Measurements from ENCODE around the gene PDZRN3.

PDZRN3 gene

DNA sequence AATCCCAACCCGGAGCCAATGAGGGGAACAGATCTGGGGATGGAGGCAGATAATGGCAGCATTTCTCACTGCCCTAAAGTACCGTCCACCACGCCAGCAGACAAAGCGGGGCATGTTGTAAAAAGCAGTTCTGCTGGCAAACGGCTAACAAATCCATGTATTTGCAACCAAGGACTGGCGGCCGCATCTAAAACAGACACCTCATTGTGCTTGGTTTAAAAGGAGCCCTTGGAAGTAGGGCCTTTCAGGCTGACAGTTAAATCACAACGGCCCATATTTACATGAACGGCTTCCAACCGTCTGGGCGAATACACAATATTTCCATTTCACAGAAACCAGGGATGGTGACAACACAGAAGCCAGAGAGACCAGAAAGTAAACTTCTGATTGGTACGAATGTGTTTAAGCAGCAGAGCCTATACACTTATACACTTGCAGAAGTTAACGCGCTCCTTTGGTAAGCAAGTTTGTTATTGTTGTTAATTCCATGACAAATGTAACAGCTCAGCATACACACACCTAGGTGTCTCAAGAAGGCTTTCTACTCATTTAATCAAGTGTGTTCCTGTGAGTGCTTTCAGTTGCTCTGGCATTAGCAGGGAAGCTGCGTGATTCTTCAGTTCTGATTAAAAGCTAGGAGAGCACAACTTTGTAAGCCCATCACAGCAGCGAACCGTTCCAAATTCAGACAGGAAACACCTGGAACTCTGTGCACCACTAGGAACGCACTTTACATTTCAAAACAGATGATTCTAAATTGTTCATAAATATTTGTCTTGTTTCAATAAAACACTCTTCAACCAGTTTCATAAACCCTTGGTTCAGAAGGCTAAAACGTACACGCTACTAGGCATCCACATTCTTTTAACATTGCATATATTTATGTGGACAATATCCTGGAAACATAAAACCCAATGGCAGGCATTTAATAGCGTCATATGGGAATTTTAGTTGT is 112.9 kb downstream of the PDZRN3 start:
- DNase-seq, result no peak

DNA sequence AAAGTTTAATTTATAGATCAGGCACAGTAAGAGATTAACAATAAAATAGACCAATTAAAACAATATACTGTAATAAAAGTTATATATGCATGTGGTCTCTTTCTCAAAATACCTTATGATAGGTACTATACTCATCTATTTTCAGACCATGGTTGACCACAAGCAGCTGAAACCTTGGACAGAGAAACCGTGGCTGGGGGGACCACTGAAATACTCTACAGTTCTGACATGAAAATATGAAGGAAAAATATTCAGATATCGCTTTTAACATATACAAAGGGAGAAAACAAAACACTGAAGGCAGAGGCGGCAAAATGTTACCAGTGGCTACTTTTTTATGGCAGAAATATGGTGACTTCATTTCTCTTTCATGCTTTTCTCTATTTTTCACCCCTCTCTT is 114.0 kb downstream of the PDZRN3 start:
- DNase-seq, result no peak

DNA sequence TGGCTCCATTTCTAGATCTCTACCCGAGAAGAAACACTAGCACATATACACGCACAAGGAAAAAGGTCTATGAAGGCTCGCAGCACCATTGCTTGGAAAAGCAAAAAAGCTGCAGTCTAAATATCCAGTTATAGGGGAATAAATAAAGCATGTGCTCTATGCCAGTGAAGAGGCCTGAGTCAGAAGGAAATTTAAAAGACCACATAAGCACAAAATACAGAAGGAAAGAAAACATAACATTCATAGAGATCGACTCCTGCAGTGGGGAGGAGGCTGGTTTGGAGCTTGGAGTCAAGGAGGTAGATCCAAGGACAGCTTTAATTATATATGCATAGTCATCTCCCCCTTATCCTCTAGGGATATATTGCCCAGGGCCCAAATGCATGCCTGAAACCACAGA is 114.4 kb downstream of the PDZRN3 start:
- DNase-seq, result no peak

DNA sequence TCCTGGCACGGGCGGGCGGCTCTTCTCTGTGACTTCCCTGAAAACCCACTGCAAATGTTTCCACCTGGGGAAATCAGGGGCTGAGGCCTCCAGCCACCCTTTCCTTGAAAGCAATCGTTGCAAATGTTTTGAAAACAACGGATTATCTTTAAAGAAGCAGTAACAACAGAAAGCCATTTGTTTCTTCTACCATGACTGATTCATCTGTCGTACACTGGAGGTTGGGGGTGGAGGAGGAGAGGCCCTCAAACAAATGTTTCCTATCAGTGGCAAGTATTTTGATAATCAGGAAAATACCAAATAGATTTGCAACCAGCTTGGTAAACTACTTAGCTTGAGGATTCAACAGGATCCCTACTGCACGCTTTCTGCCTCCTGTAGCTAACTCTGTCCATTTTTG is 114.9 kb downstream of the PDZRN3 start:
- no peak for DNase-seq

DNA sequence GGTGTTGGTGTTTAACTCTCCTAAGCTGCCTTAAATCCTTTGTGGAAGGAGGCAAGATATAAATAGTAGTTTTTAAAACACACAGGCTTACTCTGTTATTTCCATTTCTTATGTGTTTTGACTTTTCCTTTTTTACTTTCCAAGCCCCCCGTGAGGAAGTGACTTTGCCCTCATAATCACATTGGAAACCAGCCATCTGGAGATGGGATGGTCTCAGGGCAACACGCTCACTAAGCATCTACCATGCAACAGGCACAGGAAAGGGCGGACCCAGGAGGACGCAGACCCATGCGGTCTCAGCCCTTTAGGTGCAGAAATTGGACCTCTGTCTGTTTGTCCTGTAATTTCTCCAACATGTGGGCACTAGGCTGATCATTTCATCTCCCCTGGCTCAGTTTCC is 115.7 kb downstream of the PDZRN3 start:
- DNase-seq, result no peak

DNA sequence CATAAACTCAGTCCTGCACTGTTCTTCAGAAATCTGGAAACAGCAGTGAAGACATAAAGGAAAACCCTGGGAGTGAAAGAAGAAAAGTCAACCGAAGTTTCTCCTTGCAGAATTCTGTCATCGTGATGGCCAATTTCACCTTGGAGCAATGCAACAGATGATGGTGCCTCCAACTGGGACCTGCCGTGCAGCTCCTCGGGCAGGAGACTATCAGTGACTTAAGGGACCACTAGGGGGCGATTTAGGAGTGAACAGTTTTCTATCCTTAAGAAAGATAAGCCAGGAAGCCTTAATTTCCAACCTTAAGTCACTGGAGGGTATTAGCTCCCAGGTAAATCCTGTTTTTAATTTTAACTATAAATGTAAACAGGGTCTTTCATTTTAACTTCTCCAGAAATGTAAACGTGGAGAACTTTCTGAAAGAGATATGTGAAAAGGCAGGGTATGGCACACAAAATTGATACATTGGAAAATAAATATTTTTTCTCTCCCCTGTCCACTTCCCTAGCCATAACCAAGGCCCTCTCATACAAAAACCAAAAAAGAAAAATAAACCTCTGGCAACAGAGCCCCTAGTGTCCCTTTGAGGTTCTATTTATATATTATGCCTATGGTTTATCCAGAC is 116.3 kb downstream of the PDZRN3 start:
- DNase-seq, result peak; percentile 48

DNA sequence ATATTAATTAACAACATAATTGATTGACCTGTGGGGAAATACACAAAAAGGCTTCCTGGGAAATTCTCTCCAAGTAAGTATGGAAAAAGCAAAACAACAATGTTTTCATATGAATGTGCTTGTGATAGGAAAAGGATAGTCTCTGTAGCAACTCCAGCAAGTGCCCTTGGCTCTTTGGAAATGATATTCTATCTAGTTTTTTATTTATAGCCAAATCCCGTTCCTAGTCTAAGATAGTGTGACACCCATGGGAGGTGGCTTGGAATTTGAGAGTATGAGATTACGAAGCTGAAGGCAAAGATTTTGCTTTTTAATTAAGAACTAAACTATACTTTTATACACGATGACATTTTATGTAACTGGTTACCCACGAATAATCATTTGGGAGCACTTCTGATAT is 119.9 kb downstream of the PDZRN3 start:
- DNase-seq, result no peak

DNA sequence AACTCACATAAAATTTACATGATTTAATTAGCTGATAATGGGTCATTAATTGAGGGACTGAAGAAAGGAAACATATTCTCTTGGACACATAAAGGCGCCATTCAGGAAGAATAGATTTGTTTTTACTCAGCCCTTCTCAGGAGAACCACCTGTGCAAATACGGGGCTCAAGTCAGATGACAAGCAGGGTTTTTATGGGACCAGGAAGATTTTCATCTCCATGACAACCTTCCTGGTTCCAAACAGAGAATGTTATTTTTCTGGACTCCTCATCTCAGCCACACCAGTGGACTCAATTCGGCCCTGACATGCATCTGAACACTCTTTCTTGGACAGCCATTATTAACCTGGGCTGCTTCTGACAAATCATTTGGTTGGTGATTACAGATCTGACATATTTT is 120.5 kb downstream of the PDZRN3 start:
- DNase-seq, result no peak

DNA sequence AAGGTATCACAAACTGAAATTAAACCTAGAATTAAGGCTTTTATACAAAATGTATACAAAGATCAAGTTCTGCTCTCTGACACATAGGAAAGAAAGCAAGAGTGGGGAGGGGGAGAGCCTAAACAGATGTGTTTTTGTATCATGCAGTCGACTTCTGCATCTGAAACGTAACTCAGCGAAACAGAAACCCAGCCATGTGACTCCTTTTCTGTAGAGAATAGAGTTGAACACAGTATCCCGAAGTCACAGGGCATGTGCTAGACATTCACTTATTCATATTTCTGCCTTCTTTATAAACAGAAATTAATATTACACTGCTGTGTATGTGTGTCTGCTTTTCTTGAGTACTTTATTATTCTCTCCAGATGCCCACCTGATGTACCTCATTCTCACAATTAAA is 121.0 kb downstream of the PDZRN3 start:
- no peak for DNase-seq

DNA sequence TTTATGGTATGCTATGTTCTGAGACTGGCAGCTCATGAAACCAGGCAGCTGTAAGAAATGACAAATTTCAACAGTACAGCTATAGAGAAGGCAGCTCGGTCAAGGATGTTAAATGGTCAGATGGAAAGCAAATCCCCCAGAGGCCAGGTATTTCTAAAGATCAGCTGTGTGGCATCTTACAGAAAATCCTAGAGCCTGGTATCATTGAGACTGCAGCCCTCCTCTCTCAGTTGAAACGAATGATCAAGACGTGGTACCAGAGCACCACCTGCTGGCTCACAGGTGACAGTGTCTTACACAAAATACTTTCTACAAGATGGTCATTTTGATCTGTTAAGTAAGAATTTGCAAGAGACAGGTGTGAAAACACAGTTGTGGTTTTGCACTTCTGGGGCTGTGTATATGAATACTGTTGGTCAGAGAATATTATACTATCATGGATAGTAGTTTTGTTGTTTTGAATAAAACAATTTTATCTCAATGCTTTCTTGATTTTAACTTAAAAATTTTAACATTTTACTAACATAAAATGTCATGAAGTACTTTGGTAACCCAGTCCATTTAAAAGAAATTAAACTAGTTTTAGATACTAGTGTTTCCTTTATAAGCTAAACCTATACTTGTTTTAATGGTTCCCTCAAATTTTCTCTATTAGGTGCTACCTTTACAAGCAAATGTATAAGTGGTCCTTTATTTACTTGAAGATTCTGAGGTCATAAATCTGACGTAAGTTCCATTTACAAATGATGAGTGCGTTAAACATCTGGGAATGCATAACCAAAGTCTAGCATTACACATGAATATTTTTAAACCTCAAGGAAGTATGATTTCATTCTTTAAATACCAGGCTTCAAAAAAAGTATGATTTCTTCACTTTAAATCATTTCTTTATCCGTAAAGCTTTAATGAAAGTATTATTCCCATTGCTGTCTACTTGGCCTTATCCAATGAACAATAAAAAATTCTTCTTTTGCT is 121.8 kb downstream of the PDZRN3 start:
- DNase-seq, result peak; percentile 60

DNA sequence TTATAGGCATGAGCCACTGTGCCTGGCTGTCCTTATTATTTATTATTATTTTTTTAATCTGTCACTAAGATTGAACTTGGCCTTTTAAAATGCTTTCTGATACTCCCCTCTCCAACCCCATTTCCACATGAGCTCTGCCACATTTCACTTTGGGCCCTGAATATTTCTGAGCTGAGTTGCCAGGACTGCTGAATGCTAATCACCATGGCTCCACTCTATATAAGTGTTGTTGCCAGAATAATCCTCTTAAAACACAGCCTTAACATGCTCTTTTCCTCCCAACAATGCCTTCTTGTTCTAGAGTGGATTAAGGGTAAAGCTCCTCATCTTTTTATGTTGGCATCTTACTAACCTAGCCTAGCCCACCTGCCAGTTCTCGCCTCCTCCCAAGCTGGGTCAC is 124.4 kb downstream of the PDZRN3 start:
- DNase-seq, result no peak

DNA sequence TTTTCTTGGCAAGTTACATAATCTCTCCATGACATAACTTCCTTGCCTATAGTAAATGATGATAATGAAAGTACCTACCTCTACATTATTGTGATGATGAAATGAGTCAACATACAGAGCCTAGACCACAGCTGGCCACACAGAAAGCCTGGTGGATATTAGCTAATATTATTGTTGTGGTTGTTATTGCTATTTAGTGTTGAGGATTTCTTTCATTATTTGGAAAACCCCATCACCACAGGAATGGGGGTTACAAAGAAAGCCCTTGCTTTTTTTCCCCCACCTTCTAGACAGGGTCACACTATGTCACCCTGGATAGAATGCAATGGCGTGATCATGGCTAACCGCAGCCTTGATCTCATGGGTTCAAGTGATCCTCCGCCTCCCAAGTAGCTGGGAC is 125.0 kb downstream of the PDZRN3 start:
- DNase-seq, result no peak

DNA sequence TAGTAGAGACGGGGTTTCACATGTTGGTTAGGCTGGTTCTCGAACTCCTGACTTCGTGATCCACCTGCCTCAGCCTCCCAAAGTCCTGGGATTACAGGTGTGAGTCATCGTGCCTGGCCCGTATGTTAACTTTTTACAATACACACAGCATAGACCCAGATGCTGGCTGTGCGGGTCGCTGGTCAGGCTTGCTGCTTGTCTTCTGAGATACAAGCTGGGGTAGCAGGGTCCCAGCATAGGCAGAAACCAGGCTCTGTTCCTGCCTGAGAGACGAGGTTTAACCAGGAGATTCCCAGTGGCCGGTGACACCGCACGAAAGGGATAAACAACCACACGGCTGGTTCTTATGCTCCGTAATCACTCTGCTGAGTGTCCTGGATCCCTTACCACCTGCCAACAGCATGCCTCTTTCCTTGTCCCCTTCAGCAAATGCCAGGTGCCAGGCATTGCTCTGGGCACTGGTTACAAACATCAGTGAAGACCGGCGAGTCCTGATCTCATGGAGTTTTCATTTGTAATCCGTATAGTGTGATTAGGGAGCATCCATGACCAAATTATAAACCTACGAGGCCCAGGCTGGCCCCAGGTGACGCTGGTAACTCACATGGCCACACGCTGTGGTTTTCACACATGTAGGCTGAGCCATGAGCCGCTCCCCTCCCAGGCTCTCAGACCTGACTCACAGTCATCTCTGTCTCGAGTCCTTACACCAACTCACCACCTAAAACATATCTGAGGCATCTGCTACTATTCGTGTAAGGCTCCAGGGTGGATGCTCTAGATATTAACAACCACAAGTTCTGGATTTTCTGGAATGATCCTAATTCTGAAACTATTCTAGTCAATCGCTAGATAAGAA is 125.7 kb downstream of the PDZRN3 start:
- DNase-seq, result peak; percentile 3

DNA sequence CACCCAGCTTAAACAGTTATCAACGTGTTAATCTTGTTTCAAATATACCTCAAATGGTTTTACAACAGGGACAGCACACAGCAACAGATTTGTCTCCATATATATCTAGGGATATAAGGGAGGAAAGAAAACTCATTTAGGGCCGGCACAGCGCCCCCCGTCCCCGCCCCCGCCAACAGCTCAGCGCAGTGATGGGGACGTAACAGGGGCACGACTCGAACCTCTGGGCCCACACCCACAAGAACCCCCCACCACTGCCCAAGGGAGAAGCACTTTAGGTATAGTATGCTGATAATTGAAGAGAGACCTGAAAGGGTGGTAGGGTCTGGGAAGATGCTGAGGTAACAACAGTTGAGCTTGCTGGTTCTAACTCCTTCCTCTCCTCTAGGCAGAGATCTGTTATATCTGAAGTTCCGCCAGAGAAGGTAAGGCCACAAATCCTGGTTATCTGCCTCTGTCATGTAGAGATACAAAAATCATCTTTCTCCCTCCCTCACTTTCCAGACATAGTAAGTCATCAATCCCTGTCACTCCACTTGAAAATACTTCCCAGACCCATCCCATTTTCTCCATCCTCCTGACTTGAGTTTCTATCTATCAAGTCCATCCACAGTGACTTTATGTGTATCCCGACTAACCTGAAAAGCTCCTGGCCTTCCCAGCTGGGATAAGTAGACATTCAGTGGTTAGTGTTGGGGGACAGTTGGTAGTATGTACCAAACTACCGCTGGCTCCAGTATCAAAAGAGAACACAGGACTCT is 126.9 kb downstream of the PDZRN3 start:
- DNase-seq, result no peak

DNA sequence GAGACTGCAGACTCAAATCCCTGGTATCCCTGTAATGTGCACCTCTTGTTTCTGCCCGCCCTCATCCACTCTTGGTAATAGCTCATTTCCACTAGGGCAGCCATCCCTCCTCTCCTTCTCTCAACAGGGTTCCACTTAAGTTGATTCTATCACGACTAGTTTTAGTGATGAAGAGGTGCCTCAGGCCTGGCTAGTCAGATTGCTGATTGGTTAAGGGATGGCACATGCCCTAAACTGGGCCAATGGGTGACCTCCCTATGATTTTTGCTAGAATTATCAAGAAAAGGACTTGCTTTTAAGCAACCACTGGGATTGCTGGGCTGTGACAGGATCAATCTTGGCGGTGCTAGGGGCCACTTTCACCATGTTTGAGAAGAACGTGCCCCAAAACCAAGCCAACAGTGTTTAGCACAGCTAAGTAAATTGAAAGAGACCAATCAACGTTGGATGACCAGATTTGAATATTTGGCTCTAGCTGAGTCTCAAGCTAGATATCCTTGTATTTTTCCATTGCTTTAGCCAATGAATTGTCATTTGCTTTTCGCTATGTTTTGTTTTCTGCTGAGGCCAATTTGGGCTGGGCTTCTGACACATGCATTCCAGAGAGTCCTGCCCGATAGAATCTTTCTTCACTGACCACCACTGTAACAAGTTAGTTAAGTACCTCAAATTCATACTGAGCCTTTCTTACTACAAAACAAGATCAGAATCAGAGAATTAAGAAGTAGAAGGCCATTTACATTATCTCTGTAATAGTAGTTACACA is 131.0 kb downstream of the PDZRN3 start:
- no peak for DNase-seq

DNA sequence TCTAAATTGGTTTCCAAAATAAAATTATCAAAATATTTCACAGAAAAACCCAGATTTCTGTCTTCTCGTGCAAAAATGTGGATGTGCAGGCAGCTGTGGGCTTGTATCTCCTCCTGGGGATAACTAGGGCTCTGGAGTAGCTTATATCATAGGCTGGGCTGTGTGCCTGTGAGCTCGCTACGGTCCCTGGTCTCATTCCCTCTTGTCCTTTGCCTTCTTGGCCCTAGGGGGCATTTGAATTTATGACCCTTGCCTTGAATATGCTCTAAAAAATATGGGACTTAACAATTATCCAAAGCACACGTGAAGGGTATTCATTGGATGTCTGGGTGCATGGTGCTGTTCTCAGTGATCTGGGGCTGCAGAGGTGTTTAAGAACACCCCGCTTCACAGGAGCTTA is 132.6 kb downstream of the PDZRN3 start:
- no peak for DNase-seq

DNA sequence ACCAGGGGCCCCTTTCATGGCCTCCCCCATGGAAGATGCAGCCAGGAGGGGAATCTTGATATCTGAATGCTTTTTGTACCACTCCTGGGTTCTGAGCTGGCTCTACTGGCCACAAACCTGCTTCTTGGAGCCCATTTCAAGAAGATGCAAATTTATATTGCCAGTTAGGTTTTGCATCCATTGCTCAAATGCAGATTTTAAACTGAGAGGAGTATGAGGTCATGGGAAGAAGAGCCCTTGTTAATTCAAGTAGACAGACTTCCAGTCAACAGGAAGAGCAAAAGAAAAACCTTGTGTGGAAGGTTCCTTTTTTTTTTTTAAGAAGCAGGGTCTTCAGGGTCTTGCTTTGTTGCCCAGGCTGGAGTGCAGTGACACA is 133.5 kb downstream of the PDZRN3 start:
- DNase-seq, result no peak

DNA sequence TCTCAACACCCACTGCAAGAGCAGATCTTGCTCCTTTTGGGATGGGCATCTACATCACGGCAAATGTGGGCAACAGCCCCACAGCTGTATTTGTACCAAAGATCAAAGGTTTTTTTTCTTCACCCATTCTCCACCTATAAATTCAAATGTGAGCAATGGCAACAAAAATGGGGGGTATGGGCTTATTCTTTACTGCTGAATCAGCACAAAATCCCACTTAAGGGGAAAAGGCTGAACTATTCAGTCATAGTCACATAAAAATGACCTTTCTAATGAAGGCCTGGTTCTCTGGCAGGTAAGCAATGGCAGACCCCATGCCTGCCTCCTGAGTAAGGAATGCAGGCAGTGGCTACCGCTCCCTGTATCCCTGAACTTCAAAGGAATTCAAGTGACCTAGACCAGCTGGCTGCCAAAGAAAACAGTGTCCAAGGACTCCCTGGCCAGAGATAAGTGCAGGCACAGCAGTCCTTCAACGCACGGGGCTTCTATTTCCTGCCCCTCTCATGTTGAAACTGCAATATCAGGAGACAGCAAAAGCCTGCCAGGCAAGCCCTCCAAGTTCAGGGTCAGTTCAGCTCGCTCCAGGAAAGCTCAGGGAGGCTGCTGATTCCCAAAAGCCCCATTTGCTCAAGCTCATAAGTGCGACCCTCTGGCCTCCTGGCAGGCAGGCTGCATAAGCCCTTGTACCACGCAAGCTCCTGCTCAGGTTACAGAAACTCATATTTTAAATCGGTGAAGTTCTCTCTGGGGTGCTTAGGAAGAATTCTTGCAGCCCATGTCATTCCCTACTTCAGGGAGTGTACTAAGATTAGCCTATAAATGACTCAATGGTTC is 134.1 kb downstream of the PDZRN3 start:
- DNase-seq, result no peak

DNA sequence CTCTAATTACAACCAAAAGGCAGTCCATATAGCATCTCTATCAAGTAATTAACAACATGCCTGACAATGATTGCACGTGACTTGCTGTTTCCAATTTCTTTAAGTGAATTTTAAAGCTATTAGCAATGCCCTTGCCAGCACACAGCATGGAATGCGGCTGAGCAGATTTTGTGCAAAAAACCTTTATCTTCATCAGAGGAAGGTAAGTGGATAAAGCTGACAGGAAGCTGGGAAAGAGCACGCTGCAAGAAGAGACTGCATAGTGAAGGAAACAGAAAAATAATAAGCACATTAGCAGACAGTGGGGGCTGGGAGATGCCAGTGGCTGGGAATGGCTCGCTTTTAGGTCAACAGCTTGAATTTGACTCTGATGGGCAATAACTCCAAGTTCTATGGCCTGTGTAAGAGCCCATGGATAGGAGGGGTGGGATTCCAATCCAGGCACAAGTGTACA is 138.8 kb downstream of the PDZRN3 start:
- no peak for DNase-seq

All from stimulated activated CD4-positive, alpha-beta T cell treated with anti-CD3 and anti-CD28 coated beads, Interleukin-15, amount 100 ng/mL, for 24 hours (primary cell).